Hepatocyte (in vitro differentiated cells): Measurements from ENCODE around the gene LINC01488. TPM values are rescaled to one million over a fixed set of nuclear protein-coding genes. Genes with fewer than 3 reads are reported as not detected.

ENCODE experiments used
- DNase-seq: peaks from one replicate; pipeline ENCODE4 v3.0.0-alpha.2; 2016; ENCODE audit warnings: low spot score
- H2AFZ ChIP-seq: fragments of 200-600 bp; sonication (generic); 2 replicates; pipeline ENCODE4 v1.6.0; 2016; ENCODE audit warnings: antibody characterized with exemption, mild to moderate bottlenecking
- H3K27ac ChIP-seq: fragments of 200-600 bp; sonication (generic); 2 replicates; pipeline ENCODE4 v1.5.1; 2016; ENCODE audit warnings: mild to moderate bottlenecking
- H3K27me3 ChIP-seq: fragments of 200-600 bp; sonication (generic); 2 replicates; pipeline ENCODE4 v1.6.1; 2016
- H3K36me3 ChIP-seq: fragments of 200-600 bp; sonication (generic); replicated peaks from 2 replicates; pipeline ENCODE4 v1.5.1; 2016; ENCODE audit warnings: low read depth; ENCODE audit not compliant: insufficient read depth
- H3K4me1 ChIP-seq: fragments of 200-600 bp; sonication (generic); 2 replicates; pipeline ENCODE4 v1.5.1; 2016; ENCODE audit warnings: mild to moderate bottlenecking, moderate library complexity; ENCODE audit not compliant: insufficient read depth
- H3K4me2 ChIP-seq: fragments of 200-600 bp; sonication (generic); 2 replicates; pipeline ENCODE4 v1.6.0; 2016
- H3K4me3 ChIP-seq: fragments of 200-600 bp; sonication (generic); 2 replicates; pipeline ENCODE4 v1.5.1; 2016; ENCODE audit warnings: mild to moderate bottlenecking
- H3K79me2 ChIP-seq: fragments of 200-600 bp; sonication (generic); 2 replicates; pipeline ENCODE4 v1.6.0; 2017; ENCODE audit warnings: mild to moderate bottlenecking
- H3K9me2 ChIP-seq: fragments of 200-600 bp; sonication (generic); replicated peaks from 2 replicates; pipeline ENCODE4 v1.6.0; 2017; ENCODE audit warnings: mild to moderate bottlenecking; ENCODE audit not compliant: insufficient read depth
- H3K9me3 ChIP-seq: fragments of 200-600 bp; sonication (generic); 2 replicates; pipeline ENCODE4 v1.5.1; 2016; ENCODE audit warnings: low read depth, mild to moderate bottlenecking
- H4K20me1 ChIP-seq: fragments of 200-600 bp; sonication (generic); 2 replicates; pipeline ENCODE4 v1.6.0; 2016; ENCODE audit warnings: mild to moderate bottlenecking; ENCODE audit not compliant: insufficient read depth, poor library complexity, severe bottlenecking
- EZH2 ChIP-seq: fragments of 200-600 bp; sonication (generic); IDR thresholded peaks from 2 replicates; pipeline ENCODE4 v1.6.1; 2016; ENCODE audit warnings: antibody characterized with exemption, mild to moderate bottlenecking, borderline replicate concordance
- EZH2phosphoT487 ChIP-seq: fragments of 200-600 bp; sonication (generic); IDR thresholded peaks from one replicate; pipeline ENCODE4 v1.6.1; 2018; ENCODE audit warnings: antibody characterized with exemption, mild to moderate bottlenecking, low read depth, moderate library complexity; ENCODE audit not compliant: unreplicated experiment, severe bottlenecking
- WGBS: methylation state at CpG from one replicate; pipeline ENCODE4 v1.1.6; 2016; ENCODE audit warnings: low lambda C conversion rate; ENCODE audit errors: missing lambda C conversion rate; 5-methylcytosine and 5-hydroxymethylcytosine counted together
- polyA plus RNA-seq: library from polyadenylated mRNA; unstranded; fragments of >200 nt; fragmentation: Nextera tagmentation; extraction: Ambion mirVana; gene quantifications from 2 replicates; pipeline ENCODE4 v1.2.1, GENCODE V29; 2016
- total RNA-seq: library from RNA; depleted of rRNA; stranded (reverse); fragments of >200 nt; gene quantifications from 2 replicates; pipeline ENCODE4 v1.2.3, GENCODE V29; 2014
- TF ChIP-seq, protein P1 (sequence below): fragments of 200-600 bp; sonication (generic); IDR thresholded peaks from 2 replicates; pipeline ENCODE4 v1.5.1; 2016; ENCODE audit warnings: antibody characterized with exemption, mild to moderate bottlenecking; ENCODE audit not compliant: poor library complexity

Gene LINC01488
- total and polyA plus RNA-seq, 2 experiments from 2014 or later: 0.27 to 0.59 TPM

DNA sequence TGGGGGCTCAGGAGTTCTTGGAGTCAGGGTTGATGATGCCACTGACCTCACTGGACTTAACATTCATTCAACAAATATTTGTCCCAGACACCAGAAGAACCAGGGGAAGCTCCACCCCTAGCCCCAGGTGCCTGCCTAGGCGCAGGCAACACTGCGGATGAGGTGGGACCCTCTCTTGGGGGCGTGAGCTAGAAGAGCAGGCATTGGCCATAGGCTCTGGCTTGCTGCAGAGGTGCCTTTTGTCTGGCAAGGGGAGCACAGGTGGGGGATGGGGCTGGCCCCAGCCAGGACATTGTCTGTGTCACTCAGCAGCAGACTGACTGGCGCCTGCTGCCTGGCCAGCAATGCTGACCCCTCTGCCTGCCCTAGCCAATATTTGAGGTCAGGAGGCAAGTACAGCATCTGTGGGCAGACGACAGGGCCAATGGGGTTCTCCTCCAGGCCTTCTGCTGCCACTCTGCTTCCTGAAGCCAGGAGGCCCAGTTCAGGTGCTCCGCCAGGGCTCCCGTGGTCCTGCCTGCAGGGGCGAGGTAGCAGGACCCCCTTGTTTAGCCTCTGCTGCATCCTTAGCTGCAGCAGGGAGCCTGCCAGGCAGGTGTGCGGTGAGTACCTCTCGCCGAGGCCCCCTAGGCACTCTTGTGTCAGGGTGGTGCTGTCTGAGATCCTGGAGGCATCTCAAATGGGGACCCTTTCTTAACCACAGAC lies 4.0 kb downstream of the LINC01488 start:
- Histone ChIP-seq H3K27me3 (no peaks in the 10 kb centered on the region), H4K20me1 (no peaks in the 10 kb centered on the region), H3K9me3 (no peaks in the 10 kb centered on the region), H2AFZ (no peak overlapping the region), H3K36me3 (no peaks in the 10 kb centered on the region), H3K9me2 (no peaks in the 10 kb centered on the region), H3K4me2 (no peak overlapping the region), H3K4me3 (no peak overlapping the region), H3K27ac (no peak overlapping the region), H3K4me1 (peaks cover 7% of the 10 kb centered on the region), H3K79me2 (no peaks in the 10 kb centered on the region)
- 83% methylated on average over 11 of the region's 11 CpGs for WGBS
- TF ChIP-seq EZH2 (no peak), EZH2phosphoT487 (no peak)
- TF ChIP-seq, protein P1, sequence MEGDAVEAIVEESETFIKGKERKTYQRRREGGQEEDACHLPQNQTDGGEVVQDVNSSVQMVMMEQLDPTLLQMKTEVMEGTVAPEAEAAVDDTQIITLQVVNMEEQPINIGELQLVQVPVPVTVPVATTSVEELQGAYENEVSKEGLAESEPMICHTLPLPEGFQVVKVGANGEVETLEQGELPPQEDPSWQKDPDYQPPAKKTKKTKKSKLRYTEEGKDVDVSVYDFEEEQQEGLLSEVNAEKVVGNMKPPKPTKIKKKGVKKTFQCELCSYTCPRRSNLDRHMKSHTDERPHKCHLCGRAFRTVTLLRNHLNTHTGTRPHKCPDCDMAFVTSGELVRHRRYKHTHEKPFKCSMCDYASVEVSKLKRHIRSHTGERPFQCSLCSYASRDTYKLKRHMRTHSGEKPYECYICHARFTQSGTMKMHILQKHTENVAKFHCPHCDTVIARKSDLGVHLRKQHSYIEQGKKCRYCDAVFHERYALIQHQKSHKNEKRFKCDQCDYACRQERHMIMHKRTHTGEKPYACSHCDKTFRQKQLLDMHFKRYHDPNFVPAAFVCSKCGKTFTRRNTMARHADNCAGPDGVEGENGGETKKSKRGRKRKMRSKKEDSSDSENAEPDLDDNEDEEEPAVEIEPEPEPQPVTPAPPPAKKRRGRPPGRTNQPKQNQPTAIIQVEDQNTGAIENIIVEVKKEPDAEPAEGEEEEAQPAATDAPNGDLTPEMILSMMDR: no peak
- DNase-seq: no peak

DNA sequence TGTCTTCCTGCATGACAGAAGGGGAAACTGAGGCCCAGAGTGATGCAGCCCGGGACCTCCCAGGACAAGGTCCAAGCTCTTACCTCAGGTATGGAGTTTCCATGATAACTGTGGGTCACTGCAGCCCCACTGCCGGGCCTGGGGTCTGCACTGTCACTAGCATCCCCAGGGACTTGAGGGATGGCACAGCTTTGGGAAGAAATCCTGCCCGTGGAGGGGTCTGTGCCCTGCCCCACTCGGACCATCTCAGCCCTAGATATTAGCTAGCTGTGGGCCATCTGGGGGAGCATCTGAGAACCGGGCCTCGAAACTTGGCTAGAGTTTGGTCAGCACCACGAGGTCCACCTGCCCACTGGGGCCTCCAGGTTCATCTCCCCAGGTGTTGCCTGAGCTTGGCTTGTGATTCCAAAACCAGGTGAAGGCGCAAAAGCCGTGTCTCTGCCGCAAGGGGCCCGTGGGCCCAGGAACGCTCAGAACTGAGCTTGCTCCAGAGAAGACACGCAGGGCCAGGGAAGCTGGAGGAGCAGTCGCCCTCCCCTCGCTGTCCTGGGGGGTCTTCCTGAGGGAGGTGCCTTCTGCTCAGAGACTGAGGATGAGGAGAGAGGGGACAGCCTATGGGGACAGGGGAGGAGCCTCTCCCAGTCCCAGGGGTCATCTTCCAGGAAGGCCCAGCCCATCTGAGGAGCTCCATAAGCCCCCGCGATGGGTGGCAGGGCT lies 4.8 kb downstream of the LINC01488 start:
- Histone ChIP-seq H3K4me2 (no peak overlapping the region), H3K4me1 (no peaks in the 10 kb centered on the region), H4K20me1 (no peaks in the 10 kb centered on the region), H3K27ac (no peak overlapping the region), H3K9me3 (no peaks in the 10 kb centered on the region), H3K36me3 (no peaks in the 10 kb centered on the region), H3K79me2 (no peaks in the 10 kb centered on the region), H3K27me3 (no peaks in the 10 kb centered on the region), H3K9me2 (no peaks in the 10 kb centered on the region), H2AFZ (no peak overlapping the region), H3K4me3 (no peak overlapping the region)
- no peak for DNase-seq
- no peak for TF ChIP-seq EZH2phosphoT487
- TF ChIP-seq, protein P1: no peak
- TF ChIP-seq EZH2: no peak
- 86% methylated on average over 17 of the region's 17 CpGs for WGBS

DNA sequence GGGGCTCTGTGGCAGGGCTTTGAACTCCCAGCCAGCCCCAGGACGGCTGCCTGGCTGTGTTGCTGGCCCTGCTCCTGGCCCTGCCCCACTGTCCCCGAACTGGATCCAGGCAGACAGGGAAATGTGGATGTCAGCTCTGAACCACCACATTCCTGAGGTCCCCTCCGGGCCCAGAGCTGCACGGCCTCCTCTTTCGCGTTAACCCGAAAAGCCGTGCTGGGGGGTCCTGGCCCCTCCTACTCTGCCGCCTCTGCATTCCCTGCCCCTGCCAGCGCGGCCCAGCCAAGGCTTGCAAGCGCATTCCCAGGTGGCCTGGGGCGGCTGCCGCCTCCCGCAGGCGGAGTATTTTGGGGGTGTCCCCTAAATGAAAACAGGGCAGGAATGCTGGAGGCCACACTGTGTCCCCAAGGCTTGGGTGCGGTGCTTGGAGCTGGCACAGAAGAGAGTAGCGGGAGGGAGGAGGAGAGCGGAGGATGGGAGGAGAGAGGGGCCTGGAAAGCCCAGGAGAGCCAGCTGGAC lies 5.4 kb downstream of the LINC01488 start:
- H3K4me3 ChIP-seq: no peak overlapping the region
- no peaks in the 10 kb centered on the region for H3K9me2 ChIP-seq
- H3K9me3 ChIP-seq: no peaks in the 10 kb centered on the region
- H3K4me1 ChIP-seq: no peaks in the 10 kb centered on the region
- H2AFZ ChIP-seq: no peak overlapping the region
- H3K4me2 ChIP-seq: no peak overlapping the region
- H4K20me1 ChIP-seq: no peaks in the 10 kb centered on the region
- DNase-seq: no peak
- H3K27me3 ChIP-seq: no peaks in the 10 kb centered on the region
- WGBS: 82% methylated on average over 19 of the region's 19 CpGs
- TF ChIP-seq EZH2phosphoT487 (no peak), EZH2 (no peak)
- TF ChIP-seq, protein P1: no peak
- no peaks in the 10 kb centered on the region for H3K36me3 ChIP-seq
- H3K79me2 ChIP-seq: no peaks in the 10 kb centered on the region
- H3K27ac ChIP-seq: no peak overlapping the region
